Endothelial cell of umbilical vein (primary cell): ENCODE measurements around the gene KIAA1614. TPM values are rescaled to one million over a fixed set of nuclear protein-coding genes. Genes with fewer than 3 reads are reported as not detected.

Experiments
- BruUV-seq: library from RNA; stranded (reverse); fragments of 400-500 nt; replicated peaks from 2 replicates; lab custom pipeline; 2021; lab: Mats Ljungman, UMichigan
- CTCF ChIA-PET: fragments of 300-600, 350-600 bp; sonication (Branson Sonifier 250); formaldehyde crosslinking; loops from one replicate; lab custom pipeline; 2021; ENCODE audit warnings: antibody characterized with exemption, inconsistent platforms; lab: Charles Lee
- POLR2A ChIA-PET: fragments of 300-600, 350-600 bp; sonication (Branson Sonifier 250); formaldehyde crosslinking; loops from one replicate; lab custom pipeline; 2021; ENCODE audit warnings: antibody characterized with exemption, inconsistent platforms; lab: Charles Lee
- DNase-seq: peaks from one replicate; pipeline ENCODE4 v3.0.0-alpha.2; 2011; ENCODE audit warnings: low read depth, low spot score
- FAIRE-seq: peaks from 2 replicates; lab custom pipeline; 2011; peaks lifted over from hg19 to GRCh38; lab: Jason Lieb, UNC
- H2AFZ ChIP-seq: 2 replicates; pipeline ENCODE4 v1.6.0; 2012; ENCODE audit warnings: low read depth, low read length, control low read depth, inconsistent platforms
- H3K27ac ChIP-seq: 2 replicates; pipeline ENCODE4 v1.5.1; 2011; ENCODE audit warnings: low read depth, mild to moderate bottlenecking, control low read depth, low read length, moderate library complexity; ENCODE audit not compliant: insufficient read depth
- H3K27me3 ChIP-seq, 2 experiments: 2 replicates each; pipeline versions ENCODE4 v1.6.0 to v1.6.1; 2011; ENCODE audit warnings: low read length in 2 of 2, mixed read lengths in 1 of 2; ENCODE audit not compliant: control insufficient read depth in 2 of 2, insufficient read depth in 2 of 2
- H3K36me3 ChIP-seq, 2 experiments: 2 replicates in 1 of 2; 3 replicates in 1 of 2; pipeline ENCODE4 v1.5.1; 2011; ENCODE audit warnings: low read length in 2 of 2, mild to moderate bottlenecking in 1 of 2, moderate library complexity in 1 of 2; ENCODE audit not compliant: control insufficient read depth in 2 of 2, insufficient read depth in 2 of 2; ENCODE audit errors: extremely low read depth in 1 of 2
- H3K4me1 ChIP-seq: 3 replicates; pipeline ENCODE4 v1.5.1; 2011; ENCODE audit warnings: mild to moderate bottlenecking, low read length; ENCODE audit not compliant: control insufficient read depth, insufficient read depth; ENCODE audit errors: extremely low read depth
- H3K4me2 ChIP-seq: 2 replicates; pipeline ENCODE4 v1.6.1; 2011; ENCODE audit warnings: low read length, control low read depth, mixed read lengths; ENCODE audit not compliant: insufficient read depth
- H3K4me3 ChIP-seq, 3 experiments: fragments of 200-600 bp in 1 of 3; sonication (generic), shearing (Covaris generic) in 1 of 3; replicated peaks in 1 of 3; 2 replicates each; pipeline ENCODE4 v1.5.1; 2011 to 2016; ENCODE audit warnings: control low read depth in 3 of 3, low read length in 3 of 3, mild to moderate bottlenecking in 2 of 3, inconsistent platforms in 1 of 3, low read depth in 1 of 3, moderate library complexity in 1 of 3; ENCODE audit not compliant: insufficient read depth in 1 of 3
- H3K79me2 ChIP-seq: 2 replicates; pipeline ENCODE4 v1.6.0; 2012; ENCODE audit warnings: low read length, inconsistent platforms; ENCODE audit not compliant: control insufficient read depth, insufficient read depth
- H3K9ac ChIP-seq: replicated peaks from 2 replicates; pipeline ENCODE3; 2011; ENCODE audit warnings: low read length, control low read depth; ENCODE audit not compliant: insufficient read depth; ENCODE audit errors: extremely low read depth
- H3K9me1 ChIP-seq: replicated peaks from 3 replicates; pipeline ENCODE4 v1.6.0; 2011; ENCODE audit warnings: mild to moderate bottlenecking, low read length; ENCODE audit not compliant: control insufficient read depth, insufficient read depth; ENCODE audit errors: extremely low read depth
- H3K9me3 ChIP-seq: replicated peaks from 2 replicates; pipeline ENCODE4 v1.5.1; 2012; ENCODE audit warnings: low read length, inconsistent platforms; ENCODE audit not compliant: control insufficient read depth, insufficient read depth
- H4K20me1 ChIP-seq: replicated peaks from 2 replicates; pipeline ENCODE3; 2011; ENCODE audit warnings: mild to moderate bottlenecking, low read length; ENCODE audit not compliant: control insufficient read depth, insufficient read depth; ENCODE audit errors: extremely low read depth
- EZH2 ChIP-seq: IDR thresholded peaks from 2 replicates; pipeline ENCODE4 v1.6.1; 2012; ENCODE audit warnings: borderline replicate concordance, low read depth, mild to moderate bottlenecking, moderate library complexity, low read length, inconsistent platforms; ENCODE audit not compliant: severe bottlenecking
- FOS ChIP-seq: IDR thresholded peaks from 2 replicates; pipeline ENCODE4 v1.6.1; 2011; ENCODE audit warnings: mild to moderate bottlenecking, low read length, moderate library complexity, borderline replicate concordance; ENCODE audit not compliant: insufficient read depth
- GATA2 ChIP-seq: IDR thresholded peaks from 2 replicates; pipeline ENCODE4 v1.7.0; 2011; ENCODE audit warnings: low read depth, mild to moderate bottlenecking, moderate library complexity, mixed read lengths, low read length; ENCODE audit not compliant: insufficient read length, insufficient read depth
- JUN ChIP-seq: IDR thresholded peaks from 2 replicates; pipeline ENCODE4 v1.6.1; 2011; ENCODE audit warnings: borderline replicate concordance, low read depth; ENCODE audit not compliant: insufficient read length, insufficient read depth
- MYC ChIP-seq: IDR thresholded peaks from one replicate; pipeline ENCODE4 v1.6.1; 2011; ENCODE audit warnings: mild to moderate bottlenecking, low read depth, low read length
- POLR2A ChIP-seq: IDR thresholded peaks from 2 replicates; pipeline ENCODE4 v1.6.1; 2012; ENCODE audit warnings: low read depth, mild to moderate bottlenecking, control low read depth, low read length
- POLR2AphosphoS5 ChIP-seq: IDR thresholded peaks from 2 replicates; pipeline ENCODE4 v1.6.1; 2012; ENCODE audit warnings: low read depth, mild to moderate bottlenecking, control low read depth, low read length, moderate library complexity; ENCODE audit not compliant: insufficient read depth
- dilution Hi-C: fragments of 300-500 bp; cut with MboI; formaldehyde crosslinking; loops from one replicate; pipeline ENCODE4 v1.15.0; 2019; ENCODE audit warnings: low sequenced_read_pairs; ENCODE audit not compliant: extremely low pct_ligation_motif_present
- intact Hi-C: fragments of 100-400 bp; cut with micrococcal nuclease; formaldehyde crosslinking; loops from one replicate; pipeline ENCODE4 v1.10.0; 2022
- polyA plus RNA-seq, 4 experiments: library from polyadenylated mRNA; depleted of rRNA in 3 of 4; stranded (reverse) in 3 of 4; unstranded in 1 of 4; fragments of >200 nt; gene quantifications; 2 replicates each; pipeline versions ENCODE4 v1.2.1 to v1.2.3, GENCODE V29; 2011 to 2012; ENCODE audit warnings: missing spikeins in 1 of 4
- total RNA-seq: library from RNA; stranded (reverse); gene quantifications from 2 replicates; pipeline ENCODE4 v1.2.3, GENCODE V29; 2021
- TF ChIP-seq, protein P1 (sequence below): IDR thresholded peaks from 2 replicates; pipeline ENCODE4 v1.6.1; 2011; ENCODE audit not compliant: insufficient read depth, insufficient read length
- TF ChIP-seq, protein P2 (sequence below), 2 donors: IDR thresholded peaks; 1 replicate in 1 of 2; 2 replicates in 1 of 2; pipeline ENCODE4 v1.5.1; 2011; ENCODE audit warnings: low read length in 2 of 2, mild to moderate bottlenecking in 2 of 2, moderate library complexity in 2 of 2, control low read depth in 1 of 2, inconsistent platforms in 1 of 2, low read depth in 1 of 2; ENCODE audit not compliant: insufficient read depth in 1 of 2; ENCODE audit errors: extremely low read depth in 1 of 2

The KIAA1614 gene
- total and polyA plus RNA-seq, 2 donors (not counting 3 experiments of a cell fraction or from before 2014, with no cell fraction given) = 1.0 to 2.0 TPM

DNA sequence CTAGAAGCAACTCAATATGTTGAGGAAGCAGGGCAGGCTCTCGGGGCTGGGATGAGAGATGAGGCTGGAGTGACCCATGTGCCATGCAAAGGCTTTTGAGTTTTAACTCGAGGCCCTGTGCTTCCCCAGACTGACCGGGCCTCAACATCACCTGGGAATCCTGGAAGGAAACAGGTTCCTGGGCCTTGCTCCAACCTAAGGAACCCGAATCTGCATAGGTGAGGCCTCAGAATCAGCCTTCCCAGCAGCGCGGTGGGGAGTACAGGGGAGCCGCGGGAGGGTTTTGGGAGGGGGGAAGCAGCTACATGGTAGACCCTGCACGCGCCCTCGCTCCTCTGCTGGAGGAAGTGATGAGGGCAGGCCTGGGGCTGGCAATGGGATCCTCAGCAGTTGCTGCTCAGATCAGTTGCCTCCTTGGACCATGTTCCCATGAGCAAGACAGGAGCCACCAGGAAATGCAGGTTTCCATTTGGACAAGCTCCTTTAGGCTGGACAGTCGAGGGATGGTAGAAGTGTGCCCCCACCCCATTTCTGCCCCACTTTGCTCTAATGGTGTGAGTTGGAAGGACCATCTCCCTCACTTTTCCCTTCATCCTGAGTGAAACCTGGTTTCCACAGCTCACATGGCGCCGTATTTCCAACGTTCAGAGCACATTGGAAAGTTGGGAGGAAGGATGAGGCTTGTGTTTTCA, 4.5 kb upstream of the KIAA1614 start:
- no peak overlapping the region for H2AFZ ChIP-seq
- POLR2A ChIA-PET = no interaction called here
- no peaks in the 10 kb centered on the region for H3K79me2 ChIP-seq
- H3K4me2 ChIP-seq = no peak overlapping the region
- no peak overlapping the region for H3K9ac ChIP-seq
- H3K4me1 ChIP-seq = peaks cover 5% of the 10 kb centered on the region
- no peak overlapping the region for H3K27ac ChIP-seq
- BruUV-seq = no TSS peak
- DNase-seq (no peak), FAIRE-seq (no peak)
- no peaks in the 10 kb centered on the region for H4K20me1 ChIP-seq
- no peaks in the 10 kb centered on the region for H3K27me3 ChIP-seq
- TF ChIP-seq POLR2A (no peak), MYC (no peak), EZH2 (no peak), GATA2 (no peak), POLR2AphosphoS5 (no peak), JUN (no peak), FOS (no peak)
- TF ChIP-seq, protein P1, sequence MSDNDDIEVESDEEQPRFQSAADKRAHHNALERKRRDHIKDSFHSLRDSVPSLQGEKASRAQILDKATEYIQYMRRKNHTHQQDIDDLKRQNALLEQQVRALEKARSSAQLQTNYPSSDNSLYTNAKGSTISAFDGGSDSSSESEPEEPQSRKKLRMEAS = no peak
- TF ChIP-seq, protein P2, sequence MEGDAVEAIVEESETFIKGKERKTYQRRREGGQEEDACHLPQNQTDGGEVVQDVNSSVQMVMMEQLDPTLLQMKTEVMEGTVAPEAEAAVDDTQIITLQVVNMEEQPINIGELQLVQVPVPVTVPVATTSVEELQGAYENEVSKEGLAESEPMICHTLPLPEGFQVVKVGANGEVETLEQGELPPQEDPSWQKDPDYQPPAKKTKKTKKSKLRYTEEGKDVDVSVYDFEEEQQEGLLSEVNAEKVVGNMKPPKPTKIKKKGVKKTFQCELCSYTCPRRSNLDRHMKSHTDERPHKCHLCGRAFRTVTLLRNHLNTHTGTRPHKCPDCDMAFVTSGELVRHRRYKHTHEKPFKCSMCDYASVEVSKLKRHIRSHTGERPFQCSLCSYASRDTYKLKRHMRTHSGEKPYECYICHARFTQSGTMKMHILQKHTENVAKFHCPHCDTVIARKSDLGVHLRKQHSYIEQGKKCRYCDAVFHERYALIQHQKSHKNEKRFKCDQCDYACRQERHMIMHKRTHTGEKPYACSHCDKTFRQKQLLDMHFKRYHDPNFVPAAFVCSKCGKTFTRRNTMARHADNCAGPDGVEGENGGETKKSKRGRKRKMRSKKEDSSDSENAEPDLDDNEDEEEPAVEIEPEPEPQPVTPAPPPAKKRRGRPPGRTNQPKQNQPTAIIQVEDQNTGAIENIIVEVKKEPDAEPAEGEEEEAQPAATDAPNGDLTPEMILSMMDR (IDR thresholded peaks at IDR 0.05; ENCODE audit: extremely low read depth in 1 of 2, insufficient read depth in 1 of 2, low read depth in 1 of 2, low read length in 2 of 2) = no peak
- H3K9me1 ChIP-seq = no peaks in the 10 kb centered on the region
- dilution Hi-C loops (no loop called here), intact Hi-C loops (no loop called here)
- no peaks in the 10 kb centered on the region for H3K36me3 ChIP-seq
- CTCF ChIA-PET = interaction anchor here (0.6 to 0.7 kb wide), 2 partner anchors 13 to 178 kb away, joined by 3 read pairs; no protein-coding TSS in a partner anchor
- H3K9me3 ChIP-seq = no peaks in the 10 kb centered on the region
- no peak overlapping the region for H3K4me3 ChIP-seq
